ENCODE results near the gene SBNO1.
"Not testable (repeated sequence)": the region's sequence is repeated elsewhere in the genome, so short reads cannot be mapped to it uniquely, and the experiment has no call there.

Gene SBNO1

DNA sequence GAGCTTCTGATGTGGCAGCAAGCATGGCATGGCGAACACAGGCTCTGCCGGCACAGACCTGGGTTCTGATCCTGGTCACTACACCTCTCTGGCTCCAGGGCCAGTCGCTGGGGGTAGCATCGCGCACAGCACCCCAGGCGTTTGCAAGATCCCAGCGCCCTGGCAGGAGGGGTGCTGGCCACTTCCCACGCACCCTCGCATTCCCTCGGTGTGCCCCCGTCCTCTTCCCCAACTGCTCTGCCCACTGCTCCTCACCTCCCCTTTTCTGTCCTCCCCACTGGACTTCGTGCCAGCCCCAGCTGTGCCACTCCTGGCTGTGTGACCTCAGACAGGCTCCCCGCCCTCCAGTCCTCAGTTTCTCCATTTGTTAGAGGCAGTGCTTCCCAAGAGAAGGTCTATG lies 95.8 kb downstream of the SBNO1 start:
- no peak for DNase-seq

- peak; percentile 74 for DNase-seq
Measured at GRCh38 chr12:123267991-123268843, 96.4 kb downstream of the SBNO1 start.

GRCh38 chr12:123267335-123267920 lies 97.2 kb downstream of the SBNO1 start:
- no peak for DNase-seq

DNA sequence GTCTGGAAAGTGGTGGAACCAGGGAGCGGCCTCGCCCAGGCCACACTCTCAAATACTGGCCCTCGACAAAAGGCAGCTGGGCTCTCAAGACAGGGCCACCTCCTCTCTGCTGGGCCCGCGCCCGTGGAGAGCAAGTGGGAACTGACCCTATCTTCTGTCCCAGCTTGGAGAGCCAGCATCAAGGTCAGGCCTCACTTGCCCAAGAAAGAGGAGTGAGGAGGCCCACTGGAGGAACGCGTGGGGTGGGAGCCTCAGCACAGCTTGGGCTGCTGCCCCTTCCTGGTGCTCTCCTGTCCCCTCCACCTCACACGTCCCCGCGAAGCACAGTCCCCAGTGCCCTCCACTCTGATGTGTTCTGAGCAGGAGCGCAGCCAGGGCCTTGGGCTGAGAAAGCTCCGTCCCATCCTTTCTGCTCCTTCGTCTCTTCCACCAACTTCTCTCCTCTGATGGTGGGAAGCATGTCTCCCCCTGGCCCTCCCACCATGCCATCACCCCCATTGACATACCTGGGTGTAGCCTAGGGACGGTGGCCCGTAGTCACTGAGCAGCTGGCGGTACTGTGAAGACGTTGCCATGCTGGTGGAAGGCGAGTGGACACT lies 97.9 kb downstream of the SBNO1 start:
- DNase-seq, result no peak

GRCh38 chr12:123265851-123266678 lies 98.6 kb downstream of the SBNO1 start:
- no peak for DNase-seq

- DNase-seq, result no peak
Measured at GRCh38 chr12:123264642-123265041, 100.0 kb downstream of the SBNO1 start.

- no peak for DNase-seq
Measured at GRCh38 chr12:123263196-123263817, 101.3 kb downstream of the SBNO1 start.

DNA sequence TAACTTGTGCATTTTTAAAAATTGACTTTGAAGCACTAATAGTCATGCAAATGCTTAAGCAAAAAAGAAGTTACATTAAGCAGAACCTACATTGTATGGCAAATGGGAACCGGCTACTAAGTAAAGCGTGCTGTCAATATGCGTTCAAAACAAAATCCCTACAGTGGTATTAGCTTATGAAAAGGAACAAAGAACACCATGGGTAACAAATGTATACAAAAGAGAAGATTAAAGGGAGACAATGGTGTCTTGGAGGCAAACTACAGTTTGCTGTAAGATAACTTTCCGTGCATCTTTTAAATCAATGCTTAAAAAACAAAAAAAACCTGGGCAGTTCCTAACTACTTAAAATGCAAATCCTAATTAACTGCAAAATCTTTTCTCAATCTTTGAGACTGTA lies 103.5 kb downstream of the SBNO1 start:
- DNase-seq, result no peak

- DNase-seq, result no peak
Measured at GRCh38 chr12:123260081-123260480, 104.6 kb downstream of the SBNO1 start.

DNA sequence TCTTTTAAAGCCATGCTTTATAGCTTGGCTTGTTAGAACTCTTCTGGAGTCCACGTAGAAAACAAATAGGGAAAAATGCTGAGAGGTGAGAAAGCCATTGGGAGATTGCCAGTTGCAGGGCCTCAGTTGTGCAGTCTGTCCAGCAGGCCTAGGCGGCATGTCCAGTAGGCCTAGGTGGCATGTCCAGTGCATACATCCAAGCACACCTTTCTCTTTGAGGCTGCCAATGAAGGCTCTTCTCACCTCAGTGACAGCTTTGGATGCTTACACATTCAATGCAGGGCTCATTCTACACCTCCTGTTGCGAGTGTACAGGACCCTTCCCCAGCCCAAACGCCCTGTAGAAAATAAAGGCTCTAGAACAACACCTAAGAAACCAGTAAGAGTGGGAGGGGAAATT lies 106.1 kb downstream of the SBNO1 start:
- no peak for DNase-seq

- no peak for DNase-seq
Measured at GRCh38 chr12:123254853-123255446, 109.7 kb downstream of the SBNO1 start.

DNA sequence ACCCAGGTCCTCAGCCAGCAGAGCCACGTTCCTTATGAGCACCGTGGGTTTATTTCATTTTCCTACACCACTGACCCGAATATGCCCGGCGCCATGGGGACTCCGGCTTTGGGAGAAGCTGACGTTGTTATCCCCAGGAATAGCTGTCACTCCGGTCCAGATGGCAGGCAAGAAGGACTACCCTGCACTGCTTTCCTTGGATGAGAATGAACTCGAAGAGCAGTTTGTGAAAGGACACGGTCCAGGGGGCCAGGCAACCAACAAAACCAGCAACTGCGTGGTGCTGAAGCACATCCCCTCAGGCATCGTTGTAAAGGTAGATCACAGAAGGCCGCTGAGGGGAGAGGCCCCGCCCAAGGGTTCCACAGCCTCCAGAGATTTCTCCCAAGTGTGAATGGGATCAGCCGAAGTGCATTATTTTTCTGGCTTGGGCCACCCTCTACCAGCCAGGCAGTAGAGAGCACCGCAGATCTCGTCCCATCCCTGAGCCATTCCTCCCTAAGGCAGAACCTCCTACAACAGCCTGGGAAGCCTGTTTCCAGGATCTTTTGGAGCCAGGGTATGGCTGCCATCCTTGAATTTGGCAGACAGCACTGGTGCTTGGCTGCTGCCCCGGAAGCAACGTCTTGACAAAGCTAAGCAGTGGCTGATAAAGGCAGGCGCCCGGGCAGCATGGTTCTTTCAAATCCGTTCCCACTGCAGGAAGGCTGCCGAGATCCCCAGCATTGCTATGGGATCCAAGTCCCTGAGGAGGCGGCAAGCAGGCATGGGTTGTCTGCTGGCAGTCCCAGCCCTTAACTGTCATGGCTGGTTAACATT lies 110.8 kb downstream of the SBNO1 start:
- peak; percentile 45 for DNase-seq

- DNase-seq, result peak; percentile 92
Measured at GRCh38 chr12:123252365-123252764, 112.3 kb downstream of the SBNO1 start.

GRCh38 chr12:123251403-123252076 lies 113.1 kb downstream of the SBNO1 start:
- peak; percentile 49 for DNase-seq

DNA sequence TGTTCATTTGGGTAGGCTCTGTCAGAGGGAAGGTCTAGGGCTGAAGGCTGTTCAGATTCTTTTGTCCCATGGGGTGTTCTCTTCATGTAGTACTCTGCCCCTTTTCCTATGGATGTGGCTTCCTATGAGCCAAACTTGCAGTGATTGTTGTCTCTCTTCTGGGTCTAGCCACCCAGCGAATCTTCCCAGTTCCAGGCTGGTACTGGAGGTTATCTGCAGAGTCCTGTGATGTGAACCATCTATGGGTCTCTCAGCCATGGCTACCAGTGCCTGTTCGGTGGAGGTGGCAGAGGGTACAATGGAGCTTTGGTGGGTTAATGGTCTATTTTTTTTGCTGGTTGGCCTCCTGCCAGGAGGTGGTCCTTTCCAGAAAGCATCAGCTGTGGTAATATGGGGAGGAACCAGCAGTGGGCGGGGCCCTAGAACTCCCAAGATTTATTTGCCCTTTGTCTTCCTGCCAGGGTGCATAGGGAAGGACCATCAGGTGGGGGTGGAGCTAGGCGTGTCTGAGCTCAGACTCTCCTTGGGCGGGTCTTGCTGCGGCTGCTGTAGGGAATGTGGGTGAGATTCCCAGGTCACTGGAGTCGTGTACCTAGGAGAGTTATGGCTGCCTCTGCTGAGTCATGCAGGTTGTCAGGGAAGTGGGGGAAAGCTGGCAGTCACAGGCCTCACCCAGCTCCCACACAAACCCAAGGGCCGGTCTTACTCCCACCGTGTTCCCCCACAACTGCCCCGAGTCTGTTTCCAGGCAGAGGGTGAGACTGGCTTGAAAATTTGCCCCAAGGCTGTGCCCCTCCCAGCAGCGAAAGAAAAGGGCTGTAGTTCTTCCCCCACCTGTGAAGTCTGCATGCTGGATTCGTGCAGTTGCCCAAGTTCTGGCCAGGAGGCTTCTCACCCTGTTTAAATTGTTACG lies 113.9 kb downstream of the SBNO1 start:
- DNase-seq, result peak; percentile 93

DNA sequence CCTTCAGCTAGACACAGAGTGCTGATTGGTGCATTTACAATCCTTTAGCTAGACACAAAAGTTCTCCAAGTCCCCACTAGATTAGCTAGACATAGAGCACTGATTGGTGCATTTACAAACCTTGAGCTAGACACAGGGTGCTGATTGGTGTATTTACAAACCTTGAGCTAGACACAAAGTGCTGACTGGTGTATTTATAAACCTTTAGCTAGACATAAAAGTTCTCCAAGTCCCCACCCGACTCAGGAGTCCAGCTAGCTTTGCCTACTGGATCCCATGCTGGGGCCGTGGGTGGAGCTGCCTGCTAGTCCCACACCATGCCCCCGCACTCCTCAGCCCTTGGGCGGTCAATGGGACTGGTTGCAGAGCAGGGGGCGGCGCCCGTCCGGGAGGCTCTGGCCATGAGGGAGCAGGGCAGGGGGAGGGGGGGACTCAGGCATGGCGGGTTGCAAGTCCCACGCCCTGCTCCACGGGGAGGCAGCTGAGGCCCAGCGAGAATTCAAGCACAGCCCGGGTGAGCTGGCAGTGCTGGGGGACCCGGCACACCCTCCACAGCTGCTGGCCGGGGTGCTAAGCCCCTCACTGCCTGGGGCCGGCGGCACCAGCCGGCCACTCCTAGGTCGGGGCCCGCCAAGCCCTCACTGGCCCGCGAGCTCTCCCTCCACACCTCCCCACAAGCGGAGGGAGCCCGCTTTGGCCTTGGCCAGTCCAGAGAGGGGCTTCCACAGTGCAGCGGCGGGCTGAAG lies 115.5 kb downstream of the SBNO1 start:
- DNase-seq, result not testable (repeated sequence)

DNA sequence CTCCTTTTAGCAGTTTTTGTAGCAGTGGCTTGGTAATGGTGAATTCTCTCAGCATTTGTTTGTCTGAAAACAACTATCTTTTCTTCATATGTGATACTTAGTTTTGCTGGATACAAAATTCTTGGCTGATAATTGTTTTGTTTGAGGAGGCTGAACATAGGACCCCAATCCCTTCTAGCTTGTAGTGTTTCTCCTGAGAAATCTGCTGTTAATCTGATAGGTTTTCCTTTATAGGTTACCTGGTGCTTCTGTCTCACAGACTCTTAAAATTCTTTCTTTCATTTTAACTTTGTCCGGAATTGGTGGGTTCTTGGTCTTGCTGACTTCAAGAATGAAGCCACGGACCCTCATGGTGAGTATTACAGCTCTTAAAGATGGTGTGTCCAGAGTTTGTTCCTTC lies 116.5 kb downstream of the SBNO1 start:
- not testable (repeated sequence) for DNase-seq

- DNase-seq, result no peak
Measured at GRCh38 chr12:123245678-123246077, 119.0 kb downstream of the SBNO1 start.

All from NCI-H1694 (cell line).